A673 (cell line): ENCODE measurements around the gene DNAJC22. TPM values are rescaled to one million over a fixed set of nuclear protein-coding genes. Genes with fewer than 3 reads are reported as not detected.

ENCODE experiments used
- BruUV-seq: library from RNA; stranded (reverse); fragments of 400-500 nt; replicated peaks from 2 replicates; lab custom pipeline; 2021; lab: Mats Ljungman, UMichigan
- CTCF ChIA-PET: fragments of 300-600 bp; sonication (Branson Sonifier 250); formaldehyde crosslinking; loops from one replicate; lab custom pipeline; 2022; ENCODE audit warnings: antibody characterized with exemption; lab: Charles Lee
- POLR2A ChIA-PET: fragments of 300-600 bp; sonication (Branson Sonifier 250); formaldehyde crosslinking; loops from one replicate; lab custom pipeline; 2022; ENCODE audit warnings: antibody characterized with exemption; ENCODE audit not compliant: low non-redundant PET; lab: Charles Lee
- DNase-seq: peaks from one replicate; pipeline ENCODE4 v3.0.0-alpha.2; 2015; ENCODE audit warnings: low spot score
- H3K27ac ChIP-seq: fragments of 200-600 bp; sonication (generic); 2 replicates; pipeline ENCODE4 v1.5.1; 2016; ENCODE audit warnings: mixed run types, low read depth, mild to moderate bottlenecking, mixed read lengths, antibody characterized with exemption, low read length; ENCODE audit not compliant: poor library complexity, severe bottlenecking
- H3K27me3 ChIP-seq: fragments of 200-600 bp; sonication (generic); replicated peaks from 2 replicates; pipeline ENCODE4 v1.6.1; 2017; ENCODE audit warnings: mixed run types, low read depth, mild to moderate bottlenecking, mixed read lengths, antibody characterized with exemption, low read length; ENCODE audit not compliant: insufficient read depth, poor library complexity
- H3K36me3 ChIP-seq: fragments of 200-600 bp; sonication (generic); 2 replicates; pipeline ENCODE4 v1.6.1; 2016; ENCODE audit warnings: mixed run types, mild to moderate bottlenecking, mixed read lengths, antibody characterized with exemption, low read length; ENCODE audit not compliant: insufficient read depth, poor library complexity, severe bottlenecking
- H3K4me1 ChIP-seq: fragments of 200-600 bp; sonication (generic); 2 replicates; pipeline ENCODE4 v1.6.1; 2017; ENCODE audit warnings: mixed run types, mild to moderate bottlenecking, mixed read lengths, antibody characterized with exemption, low read length; ENCODE audit not compliant: insufficient read depth, poor library complexity, severe bottlenecking
- H3K4me3 ChIP-seq: fragments of 200-600 bp; sonication (generic); 2 replicates; pipeline ENCODE4 v1.5.1; 2016; ENCODE audit warnings: low read depth, mixed run types, mild to moderate bottlenecking, mixed read lengths, low read length; ENCODE audit not compliant: poor library complexity, severe bottlenecking
- H3K9me3 ChIP-seq: fragments of 200-600 bp; sonication (generic); 2 replicates; pipeline ENCODE4 v1.6.1; 2016; ENCODE audit warnings: mixed run types, low read depth, mild to moderate bottlenecking, mixed read lengths, antibody characterized with exemption, low read length; ENCODE audit not compliant: poor library complexity, severe bottlenecking
- EZH2 ChIP-seq: fragments of 200-600 bp; sonication (generic); IDR thresholded peaks from 2 replicates; pipeline ENCODE4 v1.6.1; 2017; ENCODE audit warnings: borderline replicate concordance, low read depth, mild to moderate bottlenecking, mixed read lengths, antibody characterized with exemption, low read length; ENCODE audit not compliant: poor library complexity, severe bottlenecking
- intact Hi-C: fragments of 100-400 bp; cut with micrococcal nuclease; formaldehyde crosslinking; loops from one replicate; pipeline ENCODE4 v1.10.0; 2022; ENCODE audit not compliant: unreplicated experiment
- total RNA-seq: library from RNA; stranded (reverse); gene quantifications from 2 replicates; pipeline ENCODE4 v1.2.3, GENCODE V29; 2021
- TF ChIP-seq, protein P1 (sequence below): fragments of 300-800, 200-600 bp; sonication (generic); conservative IDR thresholded peaks from 2 replicates; pipeline ENCODE4 v1.5.1; 2017; ENCODE audit warnings: low read depth, mild to moderate bottlenecking, antibody characterized with exemption, low read length, moderate library complexity, mixed read lengths

DNAJC22 gene
- total RNA-seq, 1 experiment from 2014 or later = 1.9 TPM

DNA sequence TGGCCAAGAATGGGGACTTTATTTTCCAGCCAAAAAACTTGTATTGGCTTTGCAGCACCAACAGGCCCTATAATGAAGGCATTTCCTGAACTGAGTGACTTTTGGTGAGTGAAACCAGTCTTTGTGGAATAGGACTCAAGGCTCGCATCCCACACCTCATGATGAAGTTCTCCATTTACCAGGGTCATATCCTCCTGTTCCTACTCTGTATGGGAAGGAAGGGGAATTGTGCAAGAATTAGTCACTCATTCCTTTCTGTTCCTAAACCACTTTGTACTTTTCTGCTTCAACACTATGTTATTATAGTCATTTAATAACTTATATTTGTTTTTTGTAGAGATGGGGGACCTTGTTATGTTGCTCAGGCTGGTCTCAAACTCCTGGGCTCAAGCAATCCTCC lies 18.3 kb downstream of the DNAJC22 start:
- CTCF ChIA-PET = no interaction called here
- Histone ChIP-seq H3K9me3 (no peaks in the 10 kb centered on the region), H3K27ac (no peak overlapping the region), H3K27me3 (no peaks in the 10 kb centered on the region), H3K4me3 (no peak overlapping the region), H3K4me1 (peaks cover 19% of the 10 kb centered on the region), H3K36me3 (no peaks in the 10 kb centered on the region)
- DNase-seq = no peak
- POLR2A ChIA-PET = no interaction called here
- TF ChIP-seq, protein P1, sequence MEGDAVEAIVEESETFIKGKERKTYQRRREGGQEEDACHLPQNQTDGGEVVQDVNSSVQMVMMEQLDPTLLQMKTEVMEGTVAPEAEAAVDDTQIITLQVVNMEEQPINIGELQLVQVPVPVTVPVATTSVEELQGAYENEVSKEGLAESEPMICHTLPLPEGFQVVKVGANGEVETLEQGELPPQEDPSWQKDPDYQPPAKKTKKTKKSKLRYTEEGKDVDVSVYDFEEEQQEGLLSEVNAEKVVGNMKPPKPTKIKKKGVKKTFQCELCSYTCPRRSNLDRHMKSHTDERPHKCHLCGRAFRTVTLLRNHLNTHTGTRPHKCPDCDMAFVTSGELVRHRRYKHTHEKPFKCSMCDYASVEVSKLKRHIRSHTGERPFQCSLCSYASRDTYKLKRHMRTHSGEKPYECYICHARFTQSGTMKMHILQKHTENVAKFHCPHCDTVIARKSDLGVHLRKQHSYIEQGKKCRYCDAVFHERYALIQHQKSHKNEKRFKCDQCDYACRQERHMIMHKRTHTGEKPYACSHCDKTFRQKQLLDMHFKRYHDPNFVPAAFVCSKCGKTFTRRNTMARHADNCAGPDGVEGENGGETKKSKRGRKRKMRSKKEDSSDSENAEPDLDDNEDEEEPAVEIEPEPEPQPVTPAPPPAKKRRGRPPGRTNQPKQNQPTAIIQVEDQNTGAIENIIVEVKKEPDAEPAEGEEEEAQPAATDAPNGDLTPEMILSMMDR = no peak
- no peak for TF ChIP-seq EZH2
- no TSS peak for BruUV-seq
- intact Hi-C loops = no loop called here

DNA sequence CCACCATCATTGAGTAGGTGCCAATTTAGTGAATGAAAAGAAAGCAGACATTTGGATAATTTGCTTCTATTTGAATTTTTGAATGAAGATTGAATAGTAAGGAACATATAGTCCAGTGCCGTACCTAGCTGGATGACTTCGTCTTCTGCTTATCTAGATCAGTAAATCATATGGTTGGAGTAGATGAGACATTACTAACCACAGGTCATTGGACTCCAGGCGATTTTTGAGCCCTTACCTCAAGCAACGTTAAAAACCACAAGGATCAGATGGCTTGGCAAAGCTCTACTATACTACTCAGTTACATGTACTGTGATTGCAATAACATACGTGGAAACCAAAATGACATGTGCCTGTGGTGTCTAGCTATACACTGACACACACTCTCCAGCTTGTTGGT lies 18.9 kb downstream of the DNAJC22 start:
- Histone ChIP-seq H3K4me3 (peak overlapping the region; percentile 75), H3K27me3 (no peaks in the 10 kb centered on the region), H3K36me3 (no peaks in the 10 kb centered on the region), H3K4me1 (peaks cover 20% of the 10 kb centered on the region), H3K9me3 (no peaks in the 10 kb centered on the region), H3K27ac (no peak overlapping the region)
- no TSS peak for BruUV-seq
- DNase-seq = no peak
- POLR2A ChIA-PET = no interaction called here
- no peak for TF ChIP-seq EZH2
- TF ChIP-seq, protein P1 = no peak
- CTCF ChIA-PET = no interaction called here
- intact Hi-C loops = no loop called here

DNA sequence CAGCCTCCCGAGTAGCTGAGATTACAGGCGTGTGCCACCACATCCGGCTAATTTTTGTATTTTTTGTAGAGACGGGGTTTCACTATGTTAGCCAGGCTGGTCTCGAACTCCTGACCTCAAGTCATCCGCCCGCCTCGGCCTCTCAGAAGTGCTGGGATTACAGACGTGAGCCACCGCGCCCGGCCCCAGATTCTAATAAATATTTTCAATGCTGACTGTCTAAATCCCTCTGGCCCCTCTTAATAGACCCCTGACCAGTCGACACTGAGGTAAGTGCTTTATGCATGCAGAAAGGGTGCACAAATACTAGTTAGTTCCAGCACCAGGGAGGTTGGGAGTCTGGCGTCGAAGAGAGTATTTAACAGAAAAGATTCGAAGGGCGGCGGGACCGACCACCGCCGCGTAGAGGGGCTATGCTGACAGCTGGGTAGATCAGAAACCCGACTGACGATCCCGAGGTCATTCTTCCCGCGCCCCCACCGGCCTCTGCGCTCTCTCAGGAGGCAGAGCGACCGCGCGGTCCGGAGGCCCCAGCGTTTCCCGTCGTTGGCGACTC lies 19.5 kb downstream of the DNAJC22 start:
- ChIA-PET CTCF (interaction anchor here (1.2 to 1.4 kb wide), 4 partner anchors 8 to 214 kb away, joined by 3 to 13 read pairs (median 8); no protein-coding TSS in a partner anchor), POLR2A (interaction anchor here (0.6 to 0.7 kb wide), 2 partner anchors 26 to 542 kb away, joined by 3 to 4 read pairs; no protein-coding TSS in a partner anchor)
- H3K9me3 ChIP-seq = no peaks in the 10 kb centered on the region
- no peak for TF ChIP-seq EZH2
- TF ChIP-seq, protein P1 = no peak
- H3K27me3 ChIP-seq = no peaks in the 10 kb centered on the region
- H3K4me3 ChIP-seq = peak overlapping the region; percentile 75
- intact Hi-C loops = no loop called here
- no peak for DNase-seq
- H3K27ac ChIP-seq = peak overlapping the region; percentile 97
- peaks cover 1% of the 10 kb centered on the region for H3K36me3 ChIP-seq
- BruUV-seq = TSS peak; percentile 82
- H3K4me1 ChIP-seq = peaks cover 20% of the 10 kb centered on the region
